SK-N-MC (cell line): ENCODE results near the gene AANAT.

Source experiments
- EZH2 ChIP-seq: fragments of 200-600 bp; sonication (generic); IDR thresholded peaks from one replicate; pipeline ENCODE4 v1.6.1; 2017; ENCODE audit warnings: antibody characterized with exemption
- FOXP2 ChIP-seq: optimal IDR thresholded peaks from 2 replicates; pipeline ENCODE3; 2011; ENCODE audit warnings: mild to moderate bottlenecking, moderate library complexity; ENCODE audit not compliant: insufficient read depth; ENCODE audit errors: extremely low read length, control extremely low read depth
- POLR2AphosphoS5 ChIP-seq: IDR thresholded peaks from 2 replicates; pipeline ENCODE4 v1.6.1; 2012; ENCODE audit warnings: mild to moderate bottlenecking, low read depth, low read length, borderline replicate concordance

GRCh38 chr17:76478097-76478496 lies 10.7 kb downstream of the AANAT start:
- no peak for TF ChIP-seq EZH2
- no peak for TF ChIP-seq POLR2AphosphoS5
- TF ChIP-seq FOXP2: no peak
